BJ (cell line): ENCODE data around the gene CCL8. TPM values are rescaled to one million over a fixed set of nuclear protein-coding genes. Genes with fewer than 3 reads are reported as not detected.

Experiments
- CTCF ChIA-PET: fragments of 350-600 bp; formaldehyde crosslinking; extraction: SDS; loops from one replicate; lab custom pipeline; 2021; ENCODE audit warnings: antibody characterized with exemption, inconsistent platforms; lab: Yijun Ruan, JAX
- POLR2A ChIA-PET: fragments of 300-600 bp; sonication (Branson Sonifier 250); formaldehyde crosslinking; extraction: SDS; loops from one replicate; lab custom pipeline; 2021; ENCODE audit warnings: antibody characterized with exemption; lab: Charles Lee
- DNase-seq: peaks from one replicate; pipeline ENCODE4 v3.0.0-alpha.2; 2011; ENCODE audit warnings: low read depth
- H3K27me3 ChIP-seq: 2 replicates; pipeline ENCODE4 v1.6.0; 2011; ENCODE audit warnings: low read length; ENCODE audit not compliant: control insufficient read depth, insufficient read depth
- H3K36me3 ChIP-seq: 2 replicates; pipeline ENCODE4 v1.5.1; 2011; ENCODE audit warnings: low read length; ENCODE audit not compliant: control insufficient read depth, insufficient read depth
- H3K4me3 ChIP-seq: 2 replicates; pipeline ENCODE4 v1.5.1; 2011; ENCODE audit warnings: low read depth, mild to moderate bottlenecking, control low read depth, low read length
- polyA plus RNA-seq: library from polyadenylated mRNA; depleted of rRNA; stranded (reverse); fragments of >200 nt; gene quantifications from 2 replicates; pipeline ENCODE4 v1.2.3, GENCODE V29; 2011
- TF ChIP-seq, protein P1 (sequence below): IDR thresholded peaks from 2 replicates; pipeline ENCODE4 v1.5.1; 2011; ENCODE audit warnings: low read depth, mild to moderate bottlenecking, control low read depth, inconsistent platforms, low read length, moderate library complexity; ENCODE audit not compliant: insufficient read depth

CCL8 gene
- polyA plus RNA-seq, 1 experiment = 0.10 TPM

DNA sequence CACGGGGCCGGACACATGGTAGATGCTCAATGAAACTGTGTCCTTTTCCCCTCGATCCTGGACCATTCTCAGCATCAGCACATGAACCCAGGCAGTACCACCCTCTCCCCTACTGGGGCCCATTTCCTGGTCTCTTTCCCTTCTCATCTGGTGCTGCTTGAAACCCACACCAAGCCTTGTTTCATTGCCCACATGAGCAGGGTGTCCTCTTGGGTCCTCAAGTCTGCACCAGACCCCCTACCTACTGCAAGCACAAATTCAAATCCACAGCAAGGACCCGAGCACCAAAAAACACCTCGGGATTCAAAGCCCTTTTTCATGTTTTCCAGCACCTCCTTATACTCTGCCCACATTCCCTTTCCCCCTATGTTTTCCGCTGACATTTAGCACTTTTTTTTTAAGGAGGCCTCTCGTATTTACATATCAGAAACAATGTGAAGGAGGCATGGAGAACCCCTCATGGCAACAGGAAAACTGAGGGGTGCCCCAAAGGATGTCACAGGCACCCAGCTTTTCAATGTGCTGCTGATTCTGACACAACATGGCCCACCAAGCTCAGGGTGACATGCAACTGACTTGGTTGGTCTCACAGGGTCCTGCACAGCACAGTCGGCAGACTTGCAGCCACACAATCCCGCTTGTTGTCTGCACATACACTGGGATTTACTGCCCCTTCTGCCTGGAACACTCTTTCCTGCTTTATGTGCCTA lies 48.4 kb downstream of the CCL8 start:
- no peak for DNase-seq
- H3K36me3 ChIP-seq = no peaks in the 10 kb centered on the region
- H3K27me3 ChIP-seq = peaks cover 4% of the 10 kb centered on the region; the same call in 1 of the 2 replicates
- POLR2A ChIA-PET = no interaction called here
- TF ChIP-seq, protein P1, sequence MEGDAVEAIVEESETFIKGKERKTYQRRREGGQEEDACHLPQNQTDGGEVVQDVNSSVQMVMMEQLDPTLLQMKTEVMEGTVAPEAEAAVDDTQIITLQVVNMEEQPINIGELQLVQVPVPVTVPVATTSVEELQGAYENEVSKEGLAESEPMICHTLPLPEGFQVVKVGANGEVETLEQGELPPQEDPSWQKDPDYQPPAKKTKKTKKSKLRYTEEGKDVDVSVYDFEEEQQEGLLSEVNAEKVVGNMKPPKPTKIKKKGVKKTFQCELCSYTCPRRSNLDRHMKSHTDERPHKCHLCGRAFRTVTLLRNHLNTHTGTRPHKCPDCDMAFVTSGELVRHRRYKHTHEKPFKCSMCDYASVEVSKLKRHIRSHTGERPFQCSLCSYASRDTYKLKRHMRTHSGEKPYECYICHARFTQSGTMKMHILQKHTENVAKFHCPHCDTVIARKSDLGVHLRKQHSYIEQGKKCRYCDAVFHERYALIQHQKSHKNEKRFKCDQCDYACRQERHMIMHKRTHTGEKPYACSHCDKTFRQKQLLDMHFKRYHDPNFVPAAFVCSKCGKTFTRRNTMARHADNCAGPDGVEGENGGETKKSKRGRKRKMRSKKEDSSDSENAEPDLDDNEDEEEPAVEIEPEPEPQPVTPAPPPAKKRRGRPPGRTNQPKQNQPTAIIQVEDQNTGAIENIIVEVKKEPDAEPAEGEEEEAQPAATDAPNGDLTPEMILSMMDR = no peak
- no peak overlapping the region for H3K4me3 ChIP-seq
- CTCF ChIA-PET = interaction anchor here (0.6 to 3.1 kb wide), 8 partner anchors 12 to 201 kb away, joined by 3 to 11 read pairs (median 4); partner anchors contain the start of gene CCL13

DNA sequence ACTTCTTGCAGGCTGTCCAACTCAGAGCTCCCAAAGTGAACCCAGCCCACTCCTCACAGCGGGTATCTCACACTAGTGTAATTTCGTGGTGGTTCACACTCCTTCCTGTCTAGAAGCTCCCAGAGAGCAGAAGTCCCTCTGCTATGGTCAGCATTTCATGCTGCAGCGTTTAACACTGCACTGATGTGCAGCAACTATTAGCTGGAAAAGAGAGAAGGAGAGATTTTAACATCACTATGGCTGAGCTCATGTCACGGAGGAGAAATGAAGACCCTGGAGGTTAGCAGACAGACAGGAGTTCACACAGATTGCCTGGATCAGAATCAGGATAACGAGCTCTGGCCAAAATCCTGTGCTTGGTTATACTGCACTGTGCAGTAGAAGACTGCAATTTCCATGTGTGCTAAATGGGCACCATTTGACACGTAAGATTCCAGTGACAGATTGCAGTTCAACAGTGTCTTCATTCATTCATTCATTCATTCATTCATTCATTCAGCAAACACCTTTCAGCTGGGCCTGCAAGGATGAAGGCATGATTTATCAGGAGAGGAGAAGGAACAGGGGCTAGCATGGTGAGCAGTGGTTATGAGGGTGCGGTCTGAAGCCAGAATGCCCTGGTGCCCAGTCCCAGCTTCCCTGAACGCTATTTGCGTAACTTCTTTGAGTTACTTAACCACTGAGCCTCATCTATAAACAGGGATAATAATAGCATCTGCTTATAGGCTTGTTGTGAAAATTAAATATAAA lies 49.1 kb downstream of the CCL8 start:
- Histone ChIP-seq H3K27me3 (peaks cover 4% of the 10 kb centered on the region; the same call in 1 of the 2 replicates), H3K36me3 (no peaks in the 10 kb centered on the region), H3K4me3 (no peak overlapping the region)
- CTCF ChIA-PET = interaction anchor here (0.5 to 3.1 kb wide), 5 partner anchors 166 to 202 kb away, joined by 3 to 11 read pairs (median 6); no protein-coding TSS in a partner anchor
- no peak for DNase-seq
- TF ChIP-seq, protein P1 = no peak
- POLR2A ChIA-PET = no interaction called here

DNA sequence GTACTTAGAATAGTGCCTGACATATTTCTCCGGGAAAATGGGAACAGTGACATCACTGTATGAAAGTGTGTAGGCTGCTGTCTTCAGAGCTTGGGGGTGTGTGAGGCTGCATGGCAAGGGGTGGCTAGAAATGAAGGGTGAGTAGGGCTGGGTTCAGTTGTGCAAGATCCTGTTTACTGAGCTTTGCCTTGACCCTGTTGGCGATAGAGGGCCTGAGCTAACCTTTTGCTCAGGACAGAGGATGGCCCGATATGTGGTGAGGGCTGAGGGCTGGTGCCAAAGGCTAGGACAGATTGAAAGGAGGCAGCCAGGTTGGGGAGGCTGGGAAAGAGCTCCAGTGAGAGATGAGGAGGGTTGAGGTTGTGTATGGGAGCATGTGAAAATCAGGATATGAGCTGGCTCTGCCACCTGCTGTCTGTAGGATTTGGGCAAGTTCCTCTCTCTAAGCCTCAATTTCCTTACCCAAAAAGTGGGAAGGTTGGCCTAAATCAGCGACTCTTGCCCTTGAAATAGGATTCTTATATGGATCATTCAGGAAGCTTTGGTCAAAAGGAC lies 49.8 kb downstream of the CCL8 start:
- POLR2A ChIA-PET = no interaction called here
- no peak for DNase-seq

DNA sequence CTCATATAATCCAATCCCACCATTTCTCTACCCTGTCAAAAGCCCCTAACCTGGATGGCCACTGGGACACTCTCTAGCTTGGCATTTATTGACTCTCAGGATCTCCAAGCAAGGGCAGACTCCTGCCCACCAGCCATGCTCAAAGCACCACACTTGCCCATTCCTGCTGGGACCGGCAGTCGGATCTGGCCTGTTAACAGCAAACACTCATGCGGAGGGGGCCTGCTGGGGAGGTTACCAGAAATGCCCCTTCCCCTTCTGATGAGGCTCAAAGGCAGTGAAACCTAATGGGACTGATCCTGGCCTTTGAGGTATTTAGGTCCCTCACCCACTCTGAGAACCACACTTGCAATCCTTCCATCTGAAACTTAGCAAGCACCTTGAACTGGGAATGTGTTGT lies 50.3 kb downstream of the CCL8 start:
- POLR2A ChIA-PET = no interaction called here

More for the DNA sequence above, 49.8 kb downstream of the CCL8 start:
- TF ChIP-seq, protein P1 = no peak
- Histone ChIP-seq H3K36me3 (no peaks in the 10 kb centered on the region), H3K27me3 (peaks cover 4% of the 10 kb centered on the region; the same call in 1 of the 2 replicates), H3K4me3 (no peak overlapping the region)
- CTCF ChIA-PET = interaction anchor here (0.5 to 3.1 kb wide), 4 partner anchors 8 to 176 kb away, joined by 3 to 11 read pairs (median 6); no protein-coding TSS in a partner anchor

More for the DNA sequence above, 50.3 kb downstream of the CCL8 start:
- peaks cover 1% of the 10 kb centered on the region; the same call in 1 of the 2 replicates for H3K27me3 ChIP-seq
- CTCF ChIA-PET = interaction anchor here (1.5 to 3.1 kb wide), 2 partner anchors 8 to 169 kb away, joined by 5 to 11 read pairs; no protein-coding TSS in a partner anchor
- H3K36me3 ChIP-seq = no peaks in the 10 kb centered on the region
- DNase-seq = no peak
- H3K4me3 ChIP-seq = no peak overlapping the region
- TF ChIP-seq, protein P1 = no peak
